Parathyroid adenoma (tissue), 2 donors: ENCODE results near the gene KCNH5.

Experiments used
- H2AFZ ChIP-seq: fragments of 300-600 bp; sonication (generic); one replicate; pipeline ENCODE4 v1.7.0; 2017; ENCODE audit warnings: antibody characterized with exemption, mild to moderate bottlenecking
- H3K27ac ChIP-seq: fragments of 300-600 bp; sonication (generic); one replicate; pipeline ENCODE4 v1.7.0; 2017
- H3K27me3 ChIP-seq: fragments of 300-600 bp; sonication (generic); one replicate; pipeline ENCODE4 v1.7.0; 2017; ENCODE audit warnings: low read length; ENCODE audit not compliant: control insufficient read depth, insufficient read depth
- H3K36me3 ChIP-seq: fragments of 300-600 bp; sonication (generic); one replicate; pipeline ENCODE4 v1.7.0; 2017; ENCODE audit warnings: low read length; ENCODE audit not compliant: control insufficient read depth, insufficient read depth
- H3K4me1 ChIP-seq: fragments of 300-600 bp; sonication (generic); one replicate; pipeline ENCODE4 v1.7.0; 2017; ENCODE audit warnings: control low read depth
- H3K4me2 ChIP-seq: fragments of 300-600 bp; sonication (generic); one replicate; pipeline ENCODE4 v1.7.0; 2017; ENCODE audit warnings: low read length
- H3K4me3 ChIP-seq: fragments of 300-600 bp; sonication (generic); one replicate; pipeline ENCODE4 v1.7.0; 2017; ENCODE audit warnings: low read depth, low read length
- H3K79me2 ChIP-seq: fragments of 300-600 bp; sonication (generic); one replicate; pipeline ENCODE4 v1.7.0; 2017; ENCODE audit warnings: control low read depth
- H3K9ac ChIP-seq: fragments of 300-600 bp; sonication (generic); one replicate; pipeline ENCODE4 v1.7.0; 2017; ENCODE audit warnings: mild to moderate bottlenecking
- H3K9me3 ChIP-seq: fragments of 300-600 bp; sonication (generic); one replicate; pipeline ENCODE4 v1.7.0; 2017; ENCODE audit warnings: low read length; ENCODE audit not compliant: control insufficient read depth
- TF ChIP-seq, protein P1 (sequence below): fragments of 300-600 bp; sonication (generic); IDR thresholded peaks from one replicate; pipeline ENCODE4 v1.7.0; 2017; ENCODE audit warnings: antibody characterized with exemption, mild to moderate bottlenecking
- donor health status: primary hyperparathyroidism.

Gene KCNH5, protein sequence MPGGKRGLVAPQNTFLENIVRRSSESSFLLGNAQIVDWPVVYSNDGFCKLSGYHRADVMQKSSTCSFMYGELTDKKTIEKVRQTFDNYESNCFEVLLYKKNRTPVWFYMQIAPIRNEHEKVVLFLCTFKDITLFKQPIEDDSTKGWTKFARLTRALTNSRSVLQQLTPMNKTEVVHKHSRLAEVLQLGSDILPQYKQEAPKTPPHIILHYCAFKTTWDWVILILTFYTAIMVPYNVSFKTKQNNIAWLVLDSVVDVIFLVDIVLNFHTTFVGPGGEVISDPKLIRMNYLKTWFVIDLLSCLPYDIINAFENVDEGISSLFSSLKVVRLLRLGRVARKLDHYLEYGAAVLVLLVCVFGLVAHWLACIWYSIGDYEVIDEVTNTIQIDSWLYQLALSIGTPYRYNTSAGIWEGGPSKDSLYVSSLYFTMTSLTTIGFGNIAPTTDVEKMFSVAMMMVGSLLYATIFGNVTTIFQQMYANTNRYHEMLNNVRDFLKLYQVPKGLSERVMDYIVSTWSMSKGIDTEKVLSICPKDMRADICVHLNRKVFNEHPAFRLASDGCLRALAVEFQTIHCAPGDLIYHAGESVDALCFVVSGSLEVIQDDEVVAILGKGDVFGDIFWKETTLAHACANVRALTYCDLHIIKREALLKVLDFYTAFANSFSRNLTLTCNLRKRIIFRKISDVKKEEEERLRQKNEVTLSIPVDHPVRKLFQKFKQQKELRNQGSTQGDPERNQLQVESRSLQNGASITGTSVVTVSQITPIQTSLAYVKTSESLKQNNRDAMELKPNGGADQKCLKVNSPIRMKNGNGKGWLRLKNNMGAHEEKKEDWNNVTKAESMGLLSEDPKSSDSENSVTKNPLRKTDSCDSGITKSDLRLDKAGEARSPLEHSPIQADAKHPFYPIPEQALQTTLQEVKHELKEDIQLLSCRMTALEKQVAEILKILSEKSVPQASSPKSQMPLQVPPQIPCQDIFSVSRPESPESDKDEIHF

GRCh38 chr14:63045234-63045611 is at the start of gene KCNH5:
TSS of gene KCNH5 (minus strand) at chr14:63045458. CDS start at chr14:63045186, 272 bp downstream.
- H3K9ac ChIP-seq = no peak within 1 kb of the TSS
- H3K27me3 ChIP-seq = peaks cover 6% of the 10 kb centered on the region
- no peaks in the 10 kb centered on the region for H3K9me3 ChIP-seq
- no peaks in the 10 kb centered on the region for H3K79me2 ChIP-seq
- peak within 1 kb of the TSS; percentile 78 for H2AFZ ChIP-seq
- peak within 1 kb of the TSS; percentile 71 for H3K4me2 ChIP-seq
- TF ChIP-seq, protein P1, sequence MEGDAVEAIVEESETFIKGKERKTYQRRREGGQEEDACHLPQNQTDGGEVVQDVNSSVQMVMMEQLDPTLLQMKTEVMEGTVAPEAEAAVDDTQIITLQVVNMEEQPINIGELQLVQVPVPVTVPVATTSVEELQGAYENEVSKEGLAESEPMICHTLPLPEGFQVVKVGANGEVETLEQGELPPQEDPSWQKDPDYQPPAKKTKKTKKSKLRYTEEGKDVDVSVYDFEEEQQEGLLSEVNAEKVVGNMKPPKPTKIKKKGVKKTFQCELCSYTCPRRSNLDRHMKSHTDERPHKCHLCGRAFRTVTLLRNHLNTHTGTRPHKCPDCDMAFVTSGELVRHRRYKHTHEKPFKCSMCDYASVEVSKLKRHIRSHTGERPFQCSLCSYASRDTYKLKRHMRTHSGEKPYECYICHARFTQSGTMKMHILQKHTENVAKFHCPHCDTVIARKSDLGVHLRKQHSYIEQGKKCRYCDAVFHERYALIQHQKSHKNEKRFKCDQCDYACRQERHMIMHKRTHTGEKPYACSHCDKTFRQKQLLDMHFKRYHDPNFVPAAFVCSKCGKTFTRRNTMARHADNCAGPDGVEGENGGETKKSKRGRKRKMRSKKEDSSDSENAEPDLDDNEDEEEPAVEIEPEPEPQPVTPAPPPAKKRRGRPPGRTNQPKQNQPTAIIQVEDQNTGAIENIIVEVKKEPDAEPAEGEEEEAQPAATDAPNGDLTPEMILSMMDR = no peak
- H3K4me3 ChIP-seq = no peak within 1 kb of the TSS
- H3K4me1 ChIP-seq = no peaks in the 10 kb centered on the region
- no peak within 1 kb of the TSS for H3K27ac ChIP-seq
- H3K36me3 ChIP-seq = no peaks in the 10 kb centered on the region

- Histone ChIP-seq H3K27ac (no peak overlapping the region), H2AFZ (no peak overlapping the region), H3K9me3 (no peaks in the 10 kb centered on the region), H3K4me1 (no peaks in the 10 kb centered on the region), H3K36me3 (no peaks in the 10 kb centered on the region), H3K4me3 (no peak overlapping the region), H3K9ac (no peak overlapping the region), H3K27me3 (no peaks in the 10 kb centered on the region), H3K79me2 (no peaks in the 10 kb centered on the region), H3K4me2 (no peak overlapping the region)
- TF ChIP-seq, protein P1 = no peak
Measured at GRCh38 chr14:63091394-63091996, 46.2 kb upstream of the KCNH5 start.

GRCh38 chr14:63088865-63089264 is 43.6 kb upstream of the KCNH5 start:
- H3K4me1 ChIP-seq = no peaks in the 10 kb centered on the region
- H3K9me3 ChIP-seq = no peaks in the 10 kb centered on the region
- H3K4me3 ChIP-seq = no peak overlapping the region
- H3K9ac ChIP-seq = no peak overlapping the region
- H3K27ac ChIP-seq = no peak overlapping the region
- H3K36me3 ChIP-seq = no peaks in the 10 kb centered on the region
- TF ChIP-seq, protein P1 = no peak
- no peaks in the 10 kb centered on the region for H3K79me2 ChIP-seq
- H2AFZ ChIP-seq = no peak overlapping the region
- H3K27me3 ChIP-seq = no peaks in the 10 kb centered on the region
- H3K4me2 ChIP-seq = no peak overlapping the region

GRCh38 chr14:63078569-63078968 is 33.3 kb upstream of the KCNH5 start:
- Histone ChIP-seq H3K4me3 (no peak overlapping the region), H3K27me3 (no peaks in the 10 kb centered on the region), H3K27ac (no peak overlapping the region), H3K9ac (no peak overlapping the region), H3K79me2 (no peaks in the 10 kb centered on the region), H2AFZ (no peak overlapping the region), H3K36me3 (no peaks in the 10 kb centered on the region), H3K4me1 (no peaks in the 10 kb centered on the region), H3K9me3 (no peaks in the 10 kb centered on the region), H3K4me2 (no peak overlapping the region)
- TF ChIP-seq, protein P1 = no peak
